ENCODE results near the gene ADGRD1.

The ADGRD1 gene

GRCh38 chr12:130966443-130967030 lies 12.8 kb downstream of the ADGRD1 start:
- no peak for DNase-seq (ENCODE audit: low spot score)

GRCh38 chr12:130967636-130968035 lies 13.9 kb downstream of the ADGRD1 start:
- no peak for DNase-seq (ENCODE audit: low spot score)

DNA sequence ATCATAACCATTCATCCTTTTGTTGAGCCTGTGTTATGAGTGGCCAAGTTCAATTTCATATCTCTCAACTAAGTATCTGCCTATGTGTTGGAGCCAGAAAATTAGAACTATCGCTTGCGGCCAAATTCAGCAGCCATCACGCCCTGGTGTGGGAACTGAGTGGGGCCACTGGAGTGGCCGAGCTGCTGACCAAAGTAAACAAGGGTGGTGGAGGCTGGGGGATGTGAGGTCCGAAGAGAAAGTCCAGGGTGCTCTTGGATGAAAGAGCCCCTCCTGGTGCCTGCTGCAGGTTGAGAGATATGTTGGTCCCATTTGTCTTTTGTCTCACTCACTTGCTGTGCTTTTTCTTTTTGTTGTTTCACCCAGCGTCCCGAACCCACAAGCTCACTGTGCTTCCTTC lies 14.9 kb downstream of the ADGRD1 start:
- no peak for DNase-seq (ENCODE audit: low spot score)

- no peak for DNase-seq (ENCODE audit: low spot score)
Observed at GRCh38 chr12:130969223-130969622, 15.5 kb downstream of the ADGRD1 start.

- no peak for DNase-seq (ENCODE audit: low spot score)
Observed at GRCh38 chr12:130970165-130970907, 16.6 kb downstream of the ADGRD1 start.

DNA sequence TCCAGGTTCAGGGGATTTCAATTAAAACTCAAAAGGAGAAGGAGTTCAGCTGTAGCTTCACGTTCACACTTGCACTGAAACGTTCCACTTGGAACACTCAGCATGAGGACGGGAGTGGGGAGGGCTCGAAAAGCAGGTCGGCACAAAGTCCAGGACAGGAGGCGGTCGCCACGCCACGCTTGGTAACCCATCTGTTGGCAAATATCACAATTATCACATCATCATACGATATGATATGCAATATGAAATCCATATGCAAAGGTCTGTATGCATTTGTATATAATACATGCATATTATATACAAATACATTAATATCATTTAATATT lies 17.2 kb downstream of the ADGRD1 start:
- no peak for DNase-seq (ENCODE audit: low spot score)

- DNase-seq (ENCODE audit: low spot score) = no peak
Observed at GRCh38 chr12:130971925-130972585, 18.3 kb downstream of the ADGRD1 start.

- DNase-seq (ENCODE audit: low spot score) = no peak
Observed at GRCh38 chr12:130972586-130972950, 18.9 kb downstream of the ADGRD1 start.

DNA sequence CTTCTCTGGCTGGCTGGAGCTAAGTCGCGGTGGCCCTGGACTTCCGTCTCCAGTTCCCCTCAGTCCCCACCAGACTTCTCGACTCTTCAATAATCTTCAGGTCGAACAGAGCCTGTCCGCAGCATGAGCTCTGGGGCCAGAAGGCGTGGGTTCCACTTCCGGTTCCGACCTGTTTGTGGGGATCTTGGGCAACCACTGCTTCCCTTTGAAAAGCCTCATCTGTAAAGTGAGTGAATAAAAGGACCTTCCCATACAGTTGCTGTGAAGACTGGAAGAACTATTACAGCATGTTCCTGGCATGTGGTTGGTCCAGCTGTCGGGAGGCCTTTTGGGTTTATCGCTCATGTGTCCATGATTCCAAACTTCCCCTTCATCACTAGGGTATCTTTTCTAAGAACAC lies 19.4 kb downstream of the ADGRD1 start:
- no peak for DNase-seq (ENCODE audit: low spot score)

GRCh38 chr12:130973906-130974305 lies 20.2 kb downstream of the ADGRD1 start:
- DNase-seq (ENCODE audit: low spot score) = no peak

DNA sequence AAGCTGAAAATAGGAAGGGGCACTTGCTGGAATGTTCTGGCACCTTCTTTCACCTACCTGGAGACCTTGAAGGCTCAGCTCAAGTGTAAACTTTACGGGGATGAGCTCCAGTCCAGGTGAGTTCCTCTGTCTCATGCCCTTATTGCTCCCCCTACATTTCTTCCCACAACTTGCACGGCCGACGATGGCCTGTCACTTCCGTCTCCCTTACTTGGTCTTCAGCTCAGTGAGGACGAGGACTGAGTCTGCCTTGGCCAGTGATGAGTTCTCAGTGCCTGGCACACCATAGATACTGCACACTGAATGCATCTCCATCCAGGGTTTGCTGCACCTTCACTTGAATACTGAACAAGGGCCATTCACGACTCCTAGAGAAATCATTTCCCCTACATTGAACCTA lies 21.4 kb downstream of the ADGRD1 start:
- DNase-seq (ENCODE audit: low spot score) = no peak

GRCh38 chr12:130976171-130976720 lies 22.5 kb downstream of the ADGRD1 start:
- DNase-seq (ENCODE audit: low spot score) = no peak

- no peak for DNase-seq (ENCODE audit: low spot score)
Observed at GRCh38 chr12:130977046-130977742, 23.5 kb downstream of the ADGRD1 start.

DNA sequence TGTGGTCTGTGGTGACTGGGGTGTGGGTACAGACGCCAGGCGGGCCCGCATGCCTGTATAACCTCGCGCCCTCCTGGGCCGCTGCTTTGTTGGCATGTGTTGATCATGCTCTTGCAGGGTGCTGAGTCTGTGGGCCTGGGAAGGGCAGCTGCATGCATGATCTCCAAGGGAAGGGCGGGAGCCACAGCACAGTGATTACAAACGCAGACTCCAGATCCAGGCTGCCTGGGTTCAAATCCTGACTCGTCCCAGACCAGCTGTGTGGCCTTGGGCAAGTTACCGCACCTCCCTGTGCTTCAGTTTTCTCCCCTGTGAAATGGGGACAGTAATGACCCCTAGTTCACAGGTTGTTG lies 24.0 kb downstream of the ADGRD1 start:
- DNase-seq (ENCODE audit: low spot score) = no peak

GRCh38 chr12:130978785-130979184 lies 25.1 kb downstream of the ADGRD1 start:
- no peak for DNase-seq (ENCODE audit: low spot score)

DNA sequence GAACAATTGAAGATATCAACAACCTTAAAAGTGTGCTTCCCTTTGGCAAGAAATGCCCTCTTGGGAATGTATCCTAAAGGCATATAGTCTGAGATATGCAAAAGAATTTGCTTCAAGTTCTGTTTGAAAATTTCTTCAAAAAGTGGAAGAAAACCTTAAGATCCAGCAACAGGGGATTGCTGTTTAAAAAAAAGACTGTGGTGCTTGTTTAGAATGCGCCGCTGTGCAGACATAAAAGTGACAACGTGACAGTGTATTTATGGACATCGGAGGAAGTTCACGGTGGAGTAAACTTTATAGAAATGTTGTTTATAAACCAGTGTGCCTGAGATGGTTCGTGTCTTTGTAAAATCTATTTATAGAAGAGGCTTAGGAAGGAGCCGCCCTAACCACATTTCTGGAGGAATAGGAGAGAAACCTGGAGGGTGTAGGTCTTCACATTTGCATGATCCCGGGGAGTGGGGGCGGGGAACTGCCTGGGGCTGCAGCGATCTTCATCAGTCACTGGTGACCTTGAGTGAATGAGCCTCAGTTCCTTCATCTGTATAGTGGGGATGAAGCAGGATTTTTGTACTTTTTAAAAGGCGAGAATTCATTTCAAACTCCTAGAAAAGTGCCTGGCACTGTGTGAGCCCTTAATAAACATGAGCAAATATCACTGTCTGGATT lies 27.5 kb downstream of the ADGRD1 start:
- DNase-seq (ENCODE audit: low spot score) = no peak

GRCh38 chr12:130981911-130982310 lies 28.2 kb downstream of the ADGRD1 start:
- no peak for DNase-seq (ENCODE audit: low spot score)

- no peak for DNase-seq (ENCODE audit: low spot score)
Observed at GRCh38 chr12:130982565-130983225, 29.0 kb downstream of the ADGRD1 start.

- no peak for DNase-seq (ENCODE audit: low spot score)
Observed at GRCh38 chr12:130983328-130984017, 29.8 kb downstream of the ADGRD1 start.

- no peak for DNase-seq (ENCODE audit: low spot score)
Observed at GRCh38 chr12:130984183-130985058, 30.7 kb downstream of the ADGRD1 start.

All from iPS-NIHi11 (cell line).